ENCODE results near the gene MROH7. TPM values are rescaled to one million over a fixed set of nuclear protein-coding genes. Genes with fewer than 3 reads are reported as not detected.

The MROH7 gene
- total RNA-seq, 1 donor from 2014 or later, result under 0.01 TPM

GRCh38 chr1:54748094-54748835 lies 106.7 kb downstream of the MROH7 start:
- Histone ChIP-seq H3K27me3 (ENCODE audit: control insufficient read depth, insufficient read depth, low read length) (peaks cover 2% of the 10 kb centered on the region), H3K36me3 (ENCODE audit: control insufficient read depth, insufficient read depth, low read length) (peaks cover 2% of the 10 kb centered on the region), H3K4me3 (ENCODE audit: low read depth, low read length) (no peak overlapping the region)
- DNase-seq (ENCODE audit: low read depth) (no peak), FAIRE-seq (peak; percentile 32)
- no peak for TF ChIP-seq CTCF (IDR thresholded peaks at IDR 0.05; ENCODE audit: insufficient read depth, low read length, severe bottlenecking)

DNA sequence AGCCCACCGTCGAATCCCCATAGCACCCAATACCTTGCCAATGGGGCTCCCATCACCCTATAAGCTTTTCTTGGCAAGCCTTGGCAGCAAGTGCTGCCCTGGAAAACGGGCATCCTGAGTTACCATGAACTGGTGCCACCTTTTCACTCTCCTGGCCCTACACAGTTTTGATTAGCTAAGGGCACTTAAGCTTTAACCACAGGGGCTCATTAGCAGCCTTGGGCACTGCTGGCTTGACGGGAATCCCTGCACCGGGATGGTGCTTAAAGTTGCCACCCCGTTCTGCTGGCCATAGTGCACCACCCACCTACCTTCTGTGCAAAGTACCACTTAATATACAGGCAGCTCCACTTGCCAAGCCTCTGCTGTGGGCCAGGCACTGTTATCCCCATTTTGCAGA lies 109.0 kb downstream of the MROH7 start:
- no peak for TF ChIP-seq CTCF (IDR thresholded peaks at IDR 0.05; ENCODE audit: insufficient read depth, low read length, severe bottlenecking)
- no peak overlapping the region for H3K4me3 ChIP-seq (ENCODE audit: low read depth, low read length)
- DNase-seq (ENCODE audit: low read depth) (no peak), FAIRE-seq (no peak)
- H3K36me3 ChIP-seq (ENCODE audit: control insufficient read depth, insufficient read depth, low read length), result no peaks in the 10 kb centered on the region
- peaks cover 2% of the 10 kb centered on the region for H3K27me3 ChIP-seq (ENCODE audit: control insufficient read depth, insufficient read depth, low read length)

GRCh38 chr1:54751426-54751825 lies 109.8 kb downstream of the MROH7 start:
- FAIRE-seq (no peak), DNase-seq (ENCODE audit: low read depth) (no peak)
- no peak for TF ChIP-seq CTCF (IDR thresholded peaks at IDR 0.05; ENCODE audit: insufficient read depth, low read length, severe bottlenecking)
- no peaks in the 10 kb centered on the region for H3K36me3 ChIP-seq (ENCODE audit: control insufficient read depth, insufficient read depth, low read length)
- peaks cover 2% of the 10 kb centered on the region for H3K27me3 ChIP-seq (ENCODE audit: control insufficient read depth, insufficient read depth, low read length)
- no peak overlapping the region for H3K4me3 ChIP-seq (ENCODE audit: low read depth, low read length)

DNA sequence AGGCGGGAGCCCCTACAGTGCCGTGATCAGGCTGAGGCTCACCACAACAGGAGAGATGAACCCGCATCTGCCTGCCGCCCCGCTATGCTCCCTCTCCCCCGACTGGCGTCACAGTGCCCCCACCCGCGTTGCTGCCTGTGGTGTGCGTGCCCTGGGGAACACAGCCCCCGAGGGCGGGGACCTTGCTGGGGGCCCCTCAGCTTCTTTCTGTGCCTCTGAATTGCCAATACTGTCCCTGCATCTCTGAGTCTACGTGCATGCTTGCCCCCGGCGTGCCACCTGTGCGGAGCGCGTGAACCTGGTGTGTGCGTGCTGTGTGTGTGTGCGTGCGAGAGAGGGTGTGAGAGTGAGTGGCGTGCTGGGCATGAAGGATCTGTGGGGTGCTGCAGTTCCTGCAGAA lies 112.5 kb downstream of the MROH7 start:
- no peak for FAIRE-seq
- Histone ChIP-seq H3K36me3 (ENCODE audit: control insufficient read depth, insufficient read depth, low read length) (peaks cover 13% of the 10 kb centered on the region), H3K4me3 (ENCODE audit: low read depth, low read length) (no peak overlapping the region), H3K27me3 (ENCODE audit: control insufficient read depth, insufficient read depth, low read length) (peaks cover 2% of the 10 kb centered on the region)
- DNase-seq (ENCODE audit: low read depth), result no peak
- TF ChIP-seq CTCF (IDR thresholded peaks at IDR 0.05; ENCODE audit: insufficient read depth, low read length, severe bottlenecking), result no peak

- Histone ChIP-seq H3K36me3 (ENCODE audit: control insufficient read depth, insufficient read depth, low read length) (peaks cover 13% of the 10 kb centered on the region), H3K27me3 (ENCODE audit: control insufficient read depth, insufficient read depth, low read length) (no peaks in the 10 kb centered on the region), H3K4me3 (ENCODE audit: low read depth, low read length) (no peak overlapping the region)
- DNase-seq (ENCODE audit: low read depth) (no peak), FAIRE-seq (peak; percentile 92)
- TF ChIP-seq CTCF (IDR thresholded peaks at IDR 0.05; ENCODE audit: insufficient read depth, low read length, severe bottlenecking), result no peak
These were observed 113.1 kb downstream of the MROH7 start for GRCh38 chr1:54754486-54755285.
